B cell (primary cell): ENCODE results near the gene DOK7. TPM values are rescaled to one million over a fixed set of nuclear protein-coding genes. Genes with fewer than 3 reads are reported as not detected.
A peak's percentile ranks its signal among the peaks of the same experiment; 100 is the strongest.

ENCODE experiments used
- ATAC-seq: fragments of 200-7000 bp; cut with Tn5 transposase; one replicate; pipeline ENCODE4 v1.10.0; 2021; ENCODE audit warnings: low read depth, mild to moderate bottlenecking, moderate number of reproducible peaks, moderate library complexity
- CTCF ChIA-PET: fragments of 350-600 bp; sonication (Branson Sonifier 250); formaldehyde crosslinking; loops from one replicate; lab custom pipeline; 2021; ENCODE audit warnings: antibody characterized with exemption, inconsistent platforms; lab: Charles Lee
- POLR2A ChIA-PET: fragments of 350-600 bp; sonication (Branson Sonifier 250); formaldehyde crosslinking; loops from one replicate; lab custom pipeline; 2021; ENCODE audit warnings: antibody characterized with exemption; lab: Charles Lee
- DNase-seq: peaks from one replicate; pipeline ENCODE4 v3.0.0; 2013
- H2AFZ ChIP-seq: 2 replicates; pipeline ENCODE4 v1.6.1; 2012; ENCODE audit warnings: mild to moderate bottlenecking, low read depth, low read length; ENCODE audit not compliant: insufficient read depth, poor library complexity, severe bottlenecking
- H3K27ac ChIP-seq, 2 donors: 1 replicate in 1 of 2; 2 replicates in 1 of 2; pipeline ENCODE4 v1.5.1; 2012 to 2013; ENCODE audit warnings: low read length in 2 of 2, mild to moderate bottlenecking in 2 of 2, moderate library complexity in 1 of 2
- H3K27me3 ChIP-seq, 4 experiments: fragments of 200-600 bp in 1 of 4; sonication (generic) in 1 of 4; replicated peaks in 1 of 4; 1 replicate in 2 of 4; 2 replicates in 2 of 4; pipeline versions ENCODE4 v1.6.1 to v1.7.0; 2013 to 2016; ENCODE audit warnings: low read length in 3 of 4, mild to moderate bottlenecking in 2 of 4, mixed read lengths in 1 of 4, moderate library complexity in 1 of 4; ENCODE audit not compliant: insufficient read depth in 4 of 4, control insufficient read depth in 3 of 4; ENCODE audit errors: control extremely low read depth in 1 of 4
- H3K36me3 ChIP-seq, 2 experiments: replicated peaks in 1 of 2; 1 replicate in 1 of 2; 2 replicates in 1 of 2; pipeline versions ENCODE4 v1.6.1 to v1.7.1; 2013; ENCODE audit warnings: low read length in 1 of 2; ENCODE audit not compliant: insufficient read depth in 2 of 2, control insufficient read depth in 1 of 2; ENCODE audit errors: control extremely low read depth in 1 of 2, extremely low read depth in 1 of 2
- H3K4me1 ChIP-seq, 2 donors: fragments of 200-600 bp in 1 of 2; sonication (generic) in 1 of 2; 1 replicate in 1 of 2; 2 replicates in 1 of 2; pipeline versions ENCODE4 v1.5.1 to v1.6.1; 2013 to 2017; ENCODE audit warnings: low read length in 2 of 2; ENCODE audit not compliant: control insufficient read depth in 2 of 2, insufficient read depth in 2 of 2
- H3K4me2 ChIP-seq: replicated peaks from 2 replicates; pipeline ENCODE3; 2012; ENCODE audit warnings: mild to moderate bottlenecking, low read depth, low read length; ENCODE audit not compliant: poor library complexity, severe bottlenecking
- H3K4me3 ChIP-seq, 5 experiments: fragments of 200-600 bp in 1 of 5; sonication (generic) in 1 of 5; 1 replicate in 3 of 5; 2 replicates in 2 of 5; pipeline versions ENCODE4 v1.5.1 to v1.7.0; 2011 to 2016; ENCODE audit warnings: low read length in 4 of 5, mild to moderate bottlenecking in 4 of 5, low read depth in 2 of 5, control low read depth in 1 of 5, moderate library complexity in 1 of 5; ENCODE audit not compliant: insufficient read depth in 1 of 5; ENCODE audit errors: control extremely low read depth in 1 of 5, extremely low read depth in 1 of 5
- H3K79me2 ChIP-seq: fragments of 200-600 bp; sonication (generic); one replicate; pipeline ENCODE4 v1.6.0; 2016; ENCODE audit warnings: low read length; ENCODE audit not compliant: control insufficient read depth, insufficient read depth
- H3K9ac ChIP-seq: fragments of 200-600 bp; sonication (generic); 2 replicates; pipeline ENCODE4 v1.6.1; 2017; ENCODE audit warnings: mild to moderate bottlenecking, low read length, moderate library complexity
- H3K9me3 ChIP-seq, 3 donors: one replicate each; pipeline versions ENCODE4 v1.6.1 to v1.7.1; 2013; ENCODE audit warnings: low read length in 2 of 3; ENCODE audit not compliant: control insufficient read depth in 2 of 3, insufficient read depth in 1 of 3; ENCODE audit errors: control extremely low read depth in 1 of 3
- H4K20me1 ChIP-seq: 2 replicates; pipeline ENCODE4 v1.6.0; 2012; ENCODE audit warnings: mild to moderate bottlenecking, low read length; ENCODE audit not compliant: insufficient read depth, control insufficient read depth, poor library complexity, severe bottlenecking
- H3K27ac Mint-ChIP-seq: one replicate; pipeline ENCODE4 v1.8.0; 2021; ENCODE audit warnings: mixed read lengths
- H3K27me3 Mint-ChIP-seq: one replicate; pipeline ENCODE4 v1.8.0; 2021; ENCODE audit warnings: mixed read lengths
- H3K4me1 Mint-ChIP-seq: one replicate; pipeline ENCODE4 v1.8.0; 2021; ENCODE audit warnings: mixed read lengths
- H3K4me3 Mint-ChIP-seq: one replicate; pipeline ENCODE4 v1.8.0; 2021; ENCODE audit warnings: mixed read lengths
- H3K9me3 Mint-ChIP-seq: one replicate; pipeline ENCODE4 v1.8.0; 2022; ENCODE audit warnings: mixed read lengths; ENCODE audit not compliant: insufficient read depth
- EZH2 ChIP-seq: IDR thresholded peaks from 2 replicates; pipeline ENCODE4 v1.6.1; 2012; ENCODE audit warnings: borderline replicate concordance, low read depth, mild to moderate bottlenecking, moderate library complexity, low read length; ENCODE audit not compliant: insufficient read depth, poor library complexity, severe bottlenecking
- WGBS: methylation state at CpG from one replicate; pipeline ENCODE4 v1.1.5; 2013; ENCODE audit warnings: missing lambda C conversion rate; ENCODE audit not compliant: insufficient coverage; 5-methylcytosine and 5-hydroxymethylcytosine counted together
- intact Hi-C: fragments of 100-400 bp; cut with micrococcal nuclease; formaldehyde crosslinking; loops from one replicate; pipeline ENCODE4 v1.10.0; 2022
- polyA plus RNA-seq: library from polyadenylated mRNA; depleted of rRNA; stranded (reverse); fragments of >200 nt; gene quantifications from 2 replicates; pipeline ENCODE4 v1.2.3, GENCODE V29; 2012
- total RNA-seq, 2 donors: library from RNA; stranded (reverse); fragments of 120-200 nt in 1 of 2; gene quantifications; 1 replicate in 1 of 2; 2 replicates in 1 of 2; pipeline versions ENCODE4 v1.2.3 to v1.2.4, GENCODE V29; 2013 to 2022
- TF ChIP-seq, protein P1 (sequence below): fragments of 200-600 bp; IDR thresholded peaks from one replicate; pipeline ENCODE4 v1.8.0; 2022; ENCODE audit warnings: antibody characterized with exemption, mild to moderate bottlenecking

DOK7 gene
- total and polyA plus RNA-seq, 2 donors (not counting 1 experiment from before 2014, with no cell fraction given): 24.1 to 24.8 TPM

DNA sequence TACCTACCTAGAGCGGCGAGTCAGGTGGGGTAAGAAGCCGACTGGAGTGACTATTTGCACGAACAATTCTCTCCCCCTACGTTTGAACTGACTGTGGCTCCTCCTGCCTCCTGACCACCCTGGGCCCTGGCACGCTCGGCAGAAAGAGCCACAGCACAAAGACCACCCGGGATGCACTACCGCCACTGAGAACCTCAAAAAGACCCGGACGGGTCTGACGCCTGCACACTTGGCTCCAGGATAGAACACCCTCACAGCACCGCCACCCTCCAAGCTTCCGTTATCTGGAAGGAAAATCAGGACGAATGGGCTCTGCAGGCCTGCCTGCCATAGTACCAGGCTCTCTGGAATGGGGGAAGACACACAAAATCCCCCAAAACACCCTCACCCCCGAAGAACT, 66.9 kb downstream of the DOK7 start:
- Histone ChIP-seq H3K4me2 (peak overlapping the region; percentile 92), H3K4me3 (no peak overlapping the region), H2AFZ (no peak overlapping the region), H3K36me3 (peaks cover 0 to 30% of the 10 kb centered on the region in 2 experiments), H3K27me3 (no peaks in the 10 kb centered on the region), H3K27ac (no peak overlapping the region), H4K20me1 (peaks cover 70% of the 10 kb centered on the region), H3K9ac (no peak overlapping the region), H3K4me1 (peaks cover 29 to 46% of the 10 kb centered on the region in 2 donors), H3K79me2 (peaks cover 90% of the 10 kb centered on the region), H3K9me3 (no peaks in the 10 kb centered on the region)
- WGBS: 99% methylated on average over 15 of the region's 16 CpGs
- CTCF ChIA-PET: no interaction called here
- Mint-ChIP-seq H3K4me3 (peak overlapping the region; percentile 100), H3K4me1 (peaks cover 43% of the 10 kb centered on the region), H3K9me3 (no peaks in the 10 kb centered on the region), H3K27me3 (peaks cover under 1% of the 10 kb centered on the region), H3K27ac (no peak overlapping the region)
- POLR2A ChIA-PET: no interaction called here
- intact Hi-C loops: loop anchor here (10.0 kb wide), 1 partner anchor 765 kb away; the partner anchor contains the start of genes LYAR and ZBTB49
- peak; percentile 10 for DNase-seq
- TF ChIP-seq, protein P1, sequence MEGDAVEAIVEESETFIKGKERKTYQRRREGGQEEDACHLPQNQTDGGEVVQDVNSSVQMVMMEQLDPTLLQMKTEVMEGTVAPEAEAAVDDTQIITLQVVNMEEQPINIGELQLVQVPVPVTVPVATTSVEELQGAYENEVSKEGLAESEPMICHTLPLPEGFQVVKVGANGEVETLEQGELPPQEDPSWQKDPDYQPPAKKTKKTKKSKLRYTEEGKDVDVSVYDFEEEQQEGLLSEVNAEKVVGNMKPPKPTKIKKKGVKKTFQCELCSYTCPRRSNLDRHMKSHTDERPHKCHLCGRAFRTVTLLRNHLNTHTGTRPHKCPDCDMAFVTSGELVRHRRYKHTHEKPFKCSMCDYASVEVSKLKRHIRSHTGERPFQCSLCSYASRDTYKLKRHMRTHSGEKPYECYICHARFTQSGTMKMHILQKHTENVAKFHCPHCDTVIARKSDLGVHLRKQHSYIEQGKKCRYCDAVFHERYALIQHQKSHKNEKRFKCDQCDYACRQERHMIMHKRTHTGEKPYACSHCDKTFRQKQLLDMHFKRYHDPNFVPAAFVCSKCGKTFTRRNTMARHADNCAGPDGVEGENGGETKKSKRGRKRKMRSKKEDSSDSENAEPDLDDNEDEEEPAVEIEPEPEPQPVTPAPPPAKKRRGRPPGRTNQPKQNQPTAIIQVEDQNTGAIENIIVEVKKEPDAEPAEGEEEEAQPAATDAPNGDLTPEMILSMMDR: no peak
- ATAC-seq: no peak

DNA sequence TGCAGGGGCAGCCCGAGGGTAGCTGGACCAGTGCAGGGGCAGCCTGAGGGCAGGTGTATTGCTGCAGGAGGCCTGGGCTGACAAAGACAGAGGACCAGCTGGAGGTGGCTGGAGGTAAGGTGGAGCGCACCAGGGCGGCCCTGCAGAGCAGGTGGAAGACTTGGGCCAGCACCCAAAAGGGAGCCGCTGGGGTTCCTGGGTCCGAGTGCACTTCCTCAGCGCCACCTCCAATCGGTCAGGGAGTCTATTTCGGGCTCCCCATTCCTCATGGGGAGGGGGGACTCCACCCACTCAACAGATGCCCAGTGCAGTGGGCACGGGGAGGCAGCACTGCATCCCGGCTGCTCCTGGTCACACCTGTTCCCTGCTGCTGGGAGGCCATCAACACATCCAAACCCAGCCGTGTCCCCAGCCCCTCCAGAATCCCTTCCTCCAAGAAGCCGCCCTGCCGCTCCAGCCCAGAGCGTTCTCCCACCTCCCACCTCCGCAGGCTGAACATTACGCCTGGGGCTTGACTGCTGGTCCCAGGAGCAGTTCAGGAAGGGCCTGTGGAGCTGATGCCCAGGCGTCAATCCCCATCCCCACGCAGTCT, 67.7 kb downstream of the DOK7 start:
- H3K9ac ChIP-seq: peak overlapping the region; percentile 96
- WGBS: 94% methylated on average over 18 of the region's 18 CpGs
- H3K27ac Mint-ChIP-seq: no peak overlapping the region

More for the DNA sequence above, 67.7 kb downstream of the DOK7 start:
- ChIA-PET CTCF (no interaction called here), POLR2A (interaction anchor here (2.0 kb wide), 1 partner anchor 46 kb away, joined by 6 read pairs; no protein-coding TSS in a partner anchor)
- no peaks in the 10 kb centered on the region for H3K9me3 Mint-ChIP-seq
- Histone ChIP-seq H2AFZ (no peak overlapping the region), H3K4me2 (peak overlapping the region; percentile 92), H3K27me3 (peaks cover 0 to under 1% (median 0%) of the 10 kb centered on the region in 4 experiments), H4K20me1 (peaks cover 63% of the 10 kb centered on the region), H3K4me3 (peak overlapping the region in 3 of 5 experiments; percentile 76 to 98 (median 92)), H3K4me1 (peaks cover 29 to 46% of the 10 kb centered on the region in 2 donors), H3K27ac (no peak overlapping the region), H3K36me3 (peaks cover 0 to 23% of the 10 kb centered on the region in 2 experiments), H3K9me3 (peaks cover 0 to 3% (median 0%) of the 10 kb centered on the region in 3 donors), H3K79me2 (peaks cover 87% of the 10 kb centered on the region)
- no peak for ATAC-seq
- intact Hi-C loops: loop anchor here (10.0 kb wide), 1 partner anchor 764 kb away; the partner anchor contains the start of genes LYAR and ZBTB49
- DNase-seq: peak; percentile 10
- peaks cover 43% of the 10 kb centered on the region for H3K4me1 Mint-ChIP-seq
- peak overlapping the region; percentile 100 for H3K4me3 Mint-ChIP-seq
- peaks cover 5% of the 10 kb centered on the region for H3K27me3 Mint-ChIP-seq
- no peak for TF ChIP-seq EZH2
- TF ChIP-seq, protein P1: no peak
